GM06990 (cell line): ENCODE data around the gene SETD7.

Experiments
- DNase-seq: peaks from one replicate; pipeline ENCODE4 v3.0.0-alpha.2; 2011; ENCODE audit not compliant: insufficient read length; ENCODE audit errors: extremely low read depth
- H3K27me3 ChIP-seq: replicated peaks from 2 replicates; pipeline ENCODE4 v1.6.0; 2011; ENCODE audit warnings: low read length; ENCODE audit not compliant: control insufficient read depth, insufficient read depth
- H3K36me3 ChIP-seq: 2 replicates; pipeline ENCODE4 v1.5.1; 2011; ENCODE audit warnings: low read length; ENCODE audit not compliant: control insufficient read depth, insufficient read depth
- H3K4me3 ChIP-seq: replicated peaks from 2 replicates; pipeline ENCODE4 v1.5.1; 2011; ENCODE audit warnings: low read depth, mild to moderate bottlenecking, control low read depth, low read length
- CTCF ChIP-seq: IDR thresholded peaks from 2 replicates; pipeline ENCODE4 v1.5.1; 2011; ENCODE audit warnings: low read length, control low read depth, mild to moderate bottlenecking, inconsistent platforms; ENCODE audit not compliant: insufficient read depth, poor library complexity, severe bottlenecking

SETD7 gene

GRCh38 chr4:139499186-139499585, 56.8 kb downstream of the SETD7 start:
- Histone ChIP-seq H3K27me3 (no peaks in the 10 kb centered on the region), H3K4me3 (no peak overlapping the region), H3K36me3 (no peaks in the 10 kb centered on the region)
- DNase-seq = no peak
- no peak for TF ChIP-seq CTCF

GRCh38 chr4:139493176-139493575, 62.8 kb downstream of the SETD7 start:
- TF ChIP-seq CTCF = no peak
- no peak overlapping the region for H3K4me3 ChIP-seq
- H3K36me3 ChIP-seq = no peaks in the 10 kb centered on the region
- no peaks in the 10 kb centered on the region for H3K27me3 ChIP-seq
- no peak for DNase-seq

GRCh38 chr4:139492429-139492828, 63.6 kb downstream of the SETD7 start:
- Histone ChIP-seq H3K27me3 (no peaks in the 10 kb centered on the region), H3K36me3 (no peaks in the 10 kb centered on the region), H3K4me3 (no peak overlapping the region)
- no peak for DNase-seq
- no peak for TF ChIP-seq CTCF

GRCh38 chr4:139489638-139490037, 66.4 kb downstream of the SETD7 start:
- H3K36me3 ChIP-seq = no peaks in the 10 kb centered on the region
- DNase-seq = no peak
- TF ChIP-seq CTCF = no peak
- H3K4me3 ChIP-seq = no peak overlapping the region
- H3K27me3 ChIP-seq = no peaks in the 10 kb centered on the region

- Histone ChIP-seq H3K27me3 (no peaks in the 10 kb centered on the region), H3K36me3 (no peaks in the 10 kb centered on the region), H3K4me3 (no peak overlapping the region)
- TF ChIP-seq CTCF = no peak
- DNase-seq = no peak
Measured at GRCh38 chr4:139488442-139488841, 67.6 kb downstream of the SETD7 start.

GRCh38 chr4:139484783-139485311, 71.2 kb downstream of the SETD7 start:
- no peaks in the 10 kb centered on the region for H3K36me3 ChIP-seq
- no peak for TF ChIP-seq CTCF
- no peak overlapping the region for H3K4me3 ChIP-seq
- no peak for DNase-seq
- no peaks in the 10 kb centered on the region for H3K27me3 ChIP-seq
